Thyroid gland (tissue), 4 donors: Measurements from ENCODE around the gene IL17RC.

Source experiments
- POLR2A ChIP-seq, 2 donors: fragments of 450-650 bp; IDR thresholded peaks; one replicate each; pipeline ENCODE4 v1.6.1; 2017; ENCODE audit warnings: antibody characterized with exemption in 2 of 2, mild to moderate bottlenecking in 2 of 2, moderate library complexity in 1 of 2
- TF ChIP-seq, protein P1 (sequence below), 6 experiments: fragments of 200-600 bp in 3 of 6; fragments of 450-650 bp in 3 of 6; sonication (generic) in 3 of 6; IDR thresholded peaks; one replicate each; pipeline ENCODE4 v1.5.1; 2016 to 2019; ENCODE audit warnings: antibody characterized with exemption in 6 of 6, mild to moderate bottlenecking in 2 of 6, inconsistent platforms in 1 of 6, moderate library complexity in 1 of 6

GRCh38 chr3:9955611-9956352 is 38.9 kb downstream of the IL17RC start:
- TF ChIP-seq, protein P1, sequence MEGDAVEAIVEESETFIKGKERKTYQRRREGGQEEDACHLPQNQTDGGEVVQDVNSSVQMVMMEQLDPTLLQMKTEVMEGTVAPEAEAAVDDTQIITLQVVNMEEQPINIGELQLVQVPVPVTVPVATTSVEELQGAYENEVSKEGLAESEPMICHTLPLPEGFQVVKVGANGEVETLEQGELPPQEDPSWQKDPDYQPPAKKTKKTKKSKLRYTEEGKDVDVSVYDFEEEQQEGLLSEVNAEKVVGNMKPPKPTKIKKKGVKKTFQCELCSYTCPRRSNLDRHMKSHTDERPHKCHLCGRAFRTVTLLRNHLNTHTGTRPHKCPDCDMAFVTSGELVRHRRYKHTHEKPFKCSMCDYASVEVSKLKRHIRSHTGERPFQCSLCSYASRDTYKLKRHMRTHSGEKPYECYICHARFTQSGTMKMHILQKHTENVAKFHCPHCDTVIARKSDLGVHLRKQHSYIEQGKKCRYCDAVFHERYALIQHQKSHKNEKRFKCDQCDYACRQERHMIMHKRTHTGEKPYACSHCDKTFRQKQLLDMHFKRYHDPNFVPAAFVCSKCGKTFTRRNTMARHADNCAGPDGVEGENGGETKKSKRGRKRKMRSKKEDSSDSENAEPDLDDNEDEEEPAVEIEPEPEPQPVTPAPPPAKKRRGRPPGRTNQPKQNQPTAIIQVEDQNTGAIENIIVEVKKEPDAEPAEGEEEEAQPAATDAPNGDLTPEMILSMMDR (IDR thresholded peaks at IDR 0.05), result no peak
- no peak for TF ChIP-seq POLR2A (IDR thresholded peaks at IDR 0.05)
